GM12878 (cell line): ENCODE measurements around the gene METTL15. TPM values are rescaled to one million over a fixed set of nuclear protein-coding genes. Genes with fewer than 3 reads are reported as not detected.
A peak's percentile ranks its signal among the peaks of the same experiment; 100 is the strongest.
"Not testable (repeated sequence)": the region's sequence is repeated elsewhere in the genome, so short reads cannot be mapped to it uniquely, and the experiment has no call there.

Experiments
- ATAC-seq: fragments of 200-7000 bp; cut with Tn5 transposase; 3 replicates; pipeline ENCODE4 v1.9.1; 2020; ENCODE audit warnings: mild to moderate bottlenecking, moderate library complexity
- BruUV-seq: library from RNA; stranded (reverse); fragments of 400-500 nt; replicated peaks from 2 replicates; lab custom pipeline; 2021; lab: Mats Ljungman, UMichigan
- CTCF ChIA-PET: fragments of 300-600 bp; sonication (Branson Sonifier 250); formaldehyde crosslinking; extraction: SDS; loops from one replicate; lab custom pipeline; 2021; ENCODE audit warnings: inconsistent platforms; lab: Yijun Ruan, JAX
- POLR2A ChIA-PET: fragments of 350-600 bp; formaldehyde crosslinking; extraction: SDS; loops from one replicate; lab custom pipeline; 2021; ENCODE audit warnings: inconsistent platforms; lab: Charles Lee
- RAD21 ChIA-PET: fragments of 300-600 bp; sonication (Branson Sonifier 250); formaldehyde crosslinking; loops from one replicate; lab custom pipeline; 2023; ENCODE audit warnings: antibody characterized with exemption; ENCODE audit not compliant: unreplicated experiment; lab: Charles Lee
- SMC1A ChIA-PET: fragments of 300-600 bp; sonication (Branson Sonifier 250); formaldehyde crosslinking; loops from one replicate; lab custom pipeline; 2023; ENCODE audit not compliant: unreplicated experiment, uncharacterized antibody; lab: Charles Lee
- DNase-seq: peaks from one replicate; pipeline ENCODE4 v3.0.0-alpha.2; 2011; ENCODE audit warnings: low read depth, low spot score
- FAIRE-seq: peaks from 3 replicates; lab custom pipeline; 2011; peaks lifted over from hg19 to GRCh38; lab: Jason Lieb, UNC
- H2AFZ ChIP-seq: 2 replicates; pipeline ENCODE4 v1.6.0; 2011; ENCODE audit warnings: low read depth, low read length, control low read depth; ENCODE audit not compliant: control insufficient read depth
- H3K27ac ChIP-seq: 2 replicates; pipeline ENCODE4 v1.5.1; 2011; ENCODE audit warnings: control low read depth; ENCODE audit not compliant: control insufficient read depth, insufficient read depth
- H3K27me3 ChIP-seq, 2 experiments: replicated peaks in 1 of 2; 2 replicates each; pipeline versions ENCODE4 v1.6.0 to v1.6.1; 2011; ENCODE audit warnings: low read length in 1 of 2; ENCODE audit not compliant: control insufficient read depth in 2 of 2, insufficient read depth in 2 of 2
- H3K36me3 ChIP-seq, 2 experiments: 2 replicates each; pipeline ENCODE4 v1.5.1; 2011; ENCODE audit warnings: low read length in 1 of 2; ENCODE audit not compliant: control insufficient read depth in 2 of 2, insufficient read depth in 2 of 2
- H3K4me1 ChIP-seq: 2 replicates; pipeline ENCODE4 v1.6.1; 2011; ENCODE audit warnings: mild to moderate bottlenecking, low read length, moderate library complexity, mixed read lengths; ENCODE audit not compliant: control insufficient read depth, insufficient read depth
- H3K4me2 ChIP-seq: 2 replicates; pipeline ENCODE4 v1.6.0; 2011; ENCODE audit warnings: control low read depth; ENCODE audit not compliant: control insufficient read depth, insufficient read depth
- H3K4me3 ChIP-seq: fragments of 200-600 bp; sonication (generic); 2 replicates; pipeline ENCODE4 v1.5.1; 2016
- H3K79me2 ChIP-seq: 2 replicates; pipeline ENCODE4 v1.6.0; 2011; ENCODE audit warnings: low read length; ENCODE audit not compliant: control insufficient read depth, insufficient read depth
- H3K9ac ChIP-seq: 2 replicates; pipeline ENCODE4 v1.8.0; 2011; ENCODE audit warnings: low read length, control low read depth, mixed read lengths; ENCODE audit not compliant: control insufficient read depth, insufficient read depth
- H3K9me3 ChIP-seq: replicated peaks from 3 replicates; pipeline ENCODE4 v1.5.1; 2011; ENCODE audit warnings: mild to moderate bottlenecking, low read length; ENCODE audit not compliant: control insufficient read depth, insufficient read depth
- H4K20me1 ChIP-seq: 2 replicates; pipeline ENCODE4 v1.6.0; 2011; ENCODE audit not compliant: control insufficient read depth, insufficient read depth
- BHLHE40 ChIP-seq, 2 experiments: fragments of 450-650 bp in 1 of 2; IDR thresholded peaks; 2 replicates each; pipeline ENCODE4 v1.6.1; 2011 to 2017; ENCODE audit warnings: low read depth in 2 of 2, borderline replicate concordance in 1 of 2, improper control_type of control experiment in 1 of 2, low read length in 1 of 2, mild to moderate bottlenecking in 1 of 2
- ETV6 ChIP-seq, 2 experiments: fragments of 450-650 bp in 1 of 2; IDR thresholded peaks in 1 of 2; conservative IDR thresholded peaks in 1 of 2; 2 replicates each; pipeline ENCODE4 v1.6.1; 2014; ENCODE audit warnings: antibody characterized with exemption in 1 of 2, borderline replicate concordance in 1 of 2, low read depth in 1 of 2, mild to moderate bottlenecking in 1 of 2, moderate library complexity in 1 of 2
- FOXM1 ChIP-seq: IDR thresholded peaks from 2 replicates; pipeline ENCODE4 v1.6.1; 2012; ENCODE audit warnings: low read depth, mild to moderate bottlenecking, inconsistent platforms, low read length, moderate library complexity
- MYB ChIP-seq: fragments of 150-350 bp; IDR thresholded peaks from 2 replicates; pipeline ENCODE4 v1.6.1; 2014; ENCODE audit warnings: mild to moderate bottlenecking, low read depth, low read length, borderline replicate concordance
- NRF1 ChIP-seq: conservative IDR thresholded peaks from 2 replicates; pipeline ENCODE4 v1.6.1; 2011; ENCODE audit warnings: mild to moderate bottlenecking, low read depth, low read length, improper control_type of control experiment
- RAD51 ChIP-seq: fragments of 450-650 bp; IDR thresholded peaks from 2 replicates; pipeline ENCODE4 v1.6.1; 2016; ENCODE audit warnings: moderate library complexity, mild to moderate bottlenecking, inconsistent platforms
- REST ChIP-seq: IDR thresholded peaks from 2 replicates; pipeline ENCODE4 v1.6.1; 2012; ENCODE audit warnings: mild to moderate bottlenecking, low read depth, low read length
- TCF3 ChIP-seq: IDR thresholded peaks from 2 replicates; pipeline ENCODE4 v1.6.1; 2012; ENCODE audit warnings: low read depth, mild to moderate bottlenecking, low read length, borderline replicate concordance; ENCODE audit not compliant: insufficient read depth
- TCF7 ChIP-seq: IDR thresholded peaks from 2 replicates; pipeline ENCODE4 v1.6.1; 2014; ENCODE audit warnings: antibody characterized with exemption, borderline replicate concordance
- USF2 ChIP-seq: IDR thresholded peaks from 2 replicates; pipeline ENCODE4 v1.6.1; 2011; ENCODE audit warnings: low read depth, low read length, improper control_type of control experiment, borderline replicate concordance
- WGBS: methylation state at CpG from one replicate; pipeline ENCODE4 v1.1.6; 2016; ENCODE audit warnings: low lambda C conversion rate; ENCODE audit not compliant: insufficient replicate concordance, insufficient coverage; ENCODE audit errors: missing lambda C conversion rate; 5-methylcytosine and 5-hydroxymethylcytosine counted together
- in situ Hi-C: fragments of 300-500 bp; cut with MboI; formaldehyde crosslinking; loops from 9 replicates; pipeline ENCODE4 v1.14.3; 2018; ENCODE audit warnings: mixed read lengths
- intact Hi-C: fragments of 100-400 bp; cut with micrococcal nuclease; formaldehyde crosslinking; loops from one replicate; pipeline ENCODE4 v1.14.2; 2022; ENCODE audit not compliant: unreplicated experiment
- polyA plus RNA-seq, 11 experiments: library from polyadenylated mRNA; depleted of rRNA in 4 of 11; unstranded in 6 of 11; stranded (reverse) in 5 of 11; fragments of >200 nt; fragmentation: Nextera tagmentation in 4 of 11; fragmentation: Illumina TruSeq in 1 of 11; extraction: Ambion mirVana in 4 of 11; extraction: Trizol in 1 of 11; gene quantifications; 1 replicate in 1 of 11; 2 replicates in 10 of 11; pipeline versions ENCODE4 v1.2.1 to v1.2.3, GENCODE V29; 2011 to 2016; ENCODE audit warnings: inconsistent platforms in 2 of 11, missing spikeins in 2 of 11, low read depth in 1 of 11
- total RNA-seq, 4 experiments: library from RNA; depleted of rRNA in 3 of 4; stranded (reverse); fragments of >200 nt in 3 of 4; fragmentation: Illumina TruSeq in 1 of 4; extraction: Trizol in 1 of 4; gene quantifications; 2 replicates each; pipeline versions ENCODE4 v1.2.1 to v1.2.3, GENCODE V29; 2013 to 2021

METTL15 gene
- total and polyA plus RNA-seq, 10 of the 15 experiments (the other 5 are each of a cell fraction or from before 2014, with no cell fraction given): 7.9 to 16.9 (median 14.4) TPM

GRCh38 chr11:28269586-28269985 is 161.4 kb downstream of the METTL15 start (continued):
- TF ChIP-seq ETV6 (conservative IDR thresholded peaks at IDR 0.05 in 1 of 2, IDR thresholded peaks at IDR 0.05 in 1 of 2; ENCODE audit: borderline replicate concordance in 1 of 2, low read depth in 1 of 2): no peak

GRCh38 chr11:28272247-28272646 is 164.1 kb downstream of the METTL15 start:
- DNase-seq, H3K9ac ChIP-seq, H3K9me3 ChIP-seq, intact Hi-C loops, BruUV-seq, H3K27ac ChIP-seq, H3K27me3 ChIP-seq, ATAC-seq, FAIRE-seq, H3K4me1 ChIP-seq, H3K4me2 ChIP-seq, RAD21 ChIA-PET, H3K36me3 ChIP-seq, H3K79me2 ChIP-seq, H2AFZ ChIP-seq, POLR2A ChIA-PET, in situ Hi-C loops, H3K4me3 ChIP-seq, H4K20me1 ChIP-seq: not testable (repeated sequence)
- 100% methylated on average over 2 of the region's 2 CpGs for WGBS
- CTCF ChIA-PET: interaction anchor here (1.0 kb wide), 1 partner anchor 9 kb away, joined by 3 read pairs; no protein-coding TSS in a partner anchor
- SMC1A ChIA-PET: interaction anchor here (1.0 kb wide), 1 partner anchor 13 kb away, joined by 3 read pairs; no protein-coding TSS in a partner anchor

- H3K4me1 ChIP-seq: no peaks in the 10 kb centered on the region
- H3K79me2 ChIP-seq: no peaks in the 10 kb centered on the region
- no peak overlapping the region for H3K9ac ChIP-seq
- intact Hi-C loops (no loop called here), in situ Hi-C loops (no loop called here)
- no TSS peak for BruUV-seq
- ChIA-PET RAD21 (interaction anchor here (1.3 kb wide), 1 partner anchor 167 kb away, joined by 3 read pairs; no protein-coding TSS in a partner anchor), POLR2A (no interaction called here), CTCF (no interaction called here), SMC1A (interaction anchor here (1.4 kb wide), 1 partner anchor 10 kb away, joined by 4 read pairs; no protein-coding TSS in a partner anchor)
- H3K4me2 ChIP-seq: no peak overlapping the region
- no peak for FAIRE-seq
- no peaks in the 10 kb centered on the region for H3K27me3 ChIP-seq
- H2AFZ ChIP-seq: no peak overlapping the region
- H4K20me1 ChIP-seq: no peaks in the 10 kb centered on the region
- H3K36me3 ChIP-seq: no peaks in the 10 kb centered on the region
- no peak overlapping the region for H3K4me3 ChIP-seq
- no peaks in the 10 kb centered on the region; the same call in 2 of the 3 replicates for H3K9me3 ChIP-seq
- H3K27ac ChIP-seq: no peak overlapping the region
- ATAC-seq: peak; percentile 50
- no peak for DNase-seq
- TF ChIP-seq USF2 (no peak), MYB (no peak), FOXM1 (no peak), REST (no peak), NRF1 (no peak), TCF3 (no peak), ETV6 (conservative IDR thresholded peaks at IDR 0.05 in 1 of 2, IDR thresholded peaks at IDR 0.05 in 1 of 2; ENCODE audit: borderline replicate concordance in 1 of 2, low read depth in 1 of 2) (no peak), RAD51 (no peak), BHLHE40 (IDR thresholded peaks at IDR 0.05; ENCODE audit: borderline replicate concordance in 1 of 2, low read depth in 2 of 2, low read length in 1 of 2) (no peak), TCF7 (no peak)
- TF ChIP-seq, all 136 proteins: peak for 0
Observed at GRCh38 chr11:28274216-28274615, 166.0 kb downstream of the METTL15 start.
